HUDEP-2 (cell line): ENCODE results near the gene NCKAP5.

Source experiments
- DNase-seq, 76 experiments: peaks; one replicate each; lab custom pipeline; 2025; ENCODE audit not compliant: unreplicated experiment in 76 of 76; lab: John Stamatoyannopoulos, UW

NCKAP5 gene

DNA sequence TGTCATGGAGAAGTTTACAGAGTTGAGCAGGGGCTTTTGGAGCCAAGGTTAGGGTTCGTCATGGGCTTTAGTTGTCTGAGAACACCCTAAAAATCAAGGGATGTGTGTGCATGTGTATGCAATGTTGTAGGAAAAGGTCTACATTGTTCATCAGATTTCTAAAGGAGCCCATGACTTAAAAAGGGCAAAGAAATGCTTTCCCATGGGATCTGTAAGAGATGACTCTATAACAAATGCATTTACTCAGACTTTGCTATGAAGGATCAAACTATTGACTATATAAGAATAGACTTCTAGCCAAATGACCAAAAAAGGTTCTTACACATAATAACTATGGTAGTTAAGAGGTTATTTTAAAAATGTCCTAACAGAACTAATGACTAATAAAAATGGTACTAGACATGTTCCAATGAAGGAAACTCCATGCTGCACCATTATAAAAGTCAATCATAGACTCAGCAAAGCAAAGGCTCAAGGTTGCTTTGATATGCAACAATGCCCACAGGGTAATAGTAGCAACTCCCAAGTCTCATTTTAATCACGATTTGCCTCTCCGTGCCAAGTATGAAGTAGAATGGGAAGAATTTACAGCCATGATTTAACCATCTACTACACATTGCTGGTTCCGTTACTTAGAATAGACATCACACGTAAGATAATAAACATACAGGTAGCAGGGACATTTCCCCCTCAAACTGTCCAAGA is 158.5 kb downstream of the NCKAP5 start:
- no peak for DNase-seq

DNA sequence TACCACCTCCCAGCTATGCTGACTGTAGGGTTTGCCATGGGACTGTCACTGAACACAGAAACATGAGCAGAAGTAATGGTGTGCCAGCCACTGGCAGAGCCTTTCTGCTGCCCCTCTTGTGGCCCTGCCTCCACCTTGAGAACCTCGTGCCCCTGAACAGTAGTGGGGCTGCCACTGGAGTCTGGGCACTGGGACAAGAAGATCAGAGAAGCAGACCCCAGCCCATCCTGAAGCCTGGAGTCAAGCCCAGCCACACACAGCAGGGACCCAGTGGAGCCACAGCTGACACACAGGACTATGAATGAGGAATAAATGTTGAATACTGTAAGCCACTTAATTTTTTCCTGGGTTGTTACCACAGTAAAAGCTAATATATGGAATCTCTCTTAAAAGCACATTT is 159.6 kb downstream of the NCKAP5 start:
- no peak for DNase-seq

DNA sequence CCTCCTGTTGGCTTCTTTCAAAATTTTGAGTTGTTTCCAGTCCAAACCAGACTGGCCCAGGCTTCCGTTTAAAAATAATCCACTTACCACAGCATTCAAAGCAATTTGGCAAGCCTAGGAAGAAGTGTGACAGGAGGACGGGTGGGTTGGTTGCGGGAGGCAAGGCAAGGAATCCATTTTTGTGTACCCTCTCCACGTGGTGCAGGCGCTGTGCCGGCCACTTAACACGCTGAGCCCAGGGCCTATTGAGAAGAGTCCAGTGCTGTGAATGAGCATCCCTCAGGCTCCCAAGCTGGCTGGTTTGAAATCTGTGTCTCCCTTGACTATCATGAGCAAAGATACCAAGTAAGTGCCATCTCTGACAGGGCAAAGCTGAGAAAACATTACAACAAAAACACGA is 160.9 kb downstream of the NCKAP5 start:
- no peak for DNase-seq

- no peak for DNase-seq
These were observed 163.0 kb downstream of the NCKAP5 start for GRCh38 chr2:133405252-133405651.

DNA sequence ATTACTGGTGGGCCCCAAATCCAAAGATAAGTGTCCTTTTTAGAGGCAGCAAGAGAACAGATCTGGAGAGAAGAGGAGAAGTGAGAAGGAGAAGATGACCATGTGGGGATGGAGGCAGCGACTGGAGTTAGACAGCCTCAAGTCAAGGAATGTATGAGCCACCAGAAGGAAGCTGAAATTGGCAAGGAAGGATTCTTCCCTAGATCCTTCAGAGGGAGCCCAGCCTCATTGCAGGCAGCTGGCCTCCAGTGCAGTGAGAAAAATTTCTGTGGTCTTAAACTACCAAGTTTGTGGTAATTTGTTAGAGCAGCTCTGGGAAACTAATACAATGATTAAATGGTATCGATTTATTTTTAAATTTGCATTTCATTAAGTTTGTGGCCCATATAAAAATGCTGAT is 167.9 kb downstream of the NCKAP5 start:
- no peak for DNase-seq

DNA sequence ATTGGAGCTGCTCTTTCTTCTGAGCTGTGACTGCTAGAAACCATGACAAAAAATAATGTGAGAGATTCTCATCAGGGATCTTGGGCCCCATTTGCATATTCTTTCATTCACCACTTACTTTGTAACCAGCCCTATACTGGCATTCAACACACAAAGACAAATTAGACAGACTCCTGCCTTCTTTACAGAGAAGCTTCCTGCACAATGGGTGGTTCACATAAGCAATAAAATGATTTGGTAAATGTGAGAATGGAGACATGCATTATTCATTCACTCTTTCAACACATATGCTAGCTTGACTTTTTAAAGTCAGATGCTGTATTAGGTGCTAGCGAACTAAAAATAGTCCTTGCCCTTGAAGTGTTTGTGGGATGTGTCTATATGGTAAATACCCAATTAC is 174.4 kb downstream of the NCKAP5 start:
- DNase-seq, result no peak

GRCh38 chr2:133390156-133390555 is 178.1 kb downstream of the NCKAP5 start:
- no peak for DNase-seq

DNA sequence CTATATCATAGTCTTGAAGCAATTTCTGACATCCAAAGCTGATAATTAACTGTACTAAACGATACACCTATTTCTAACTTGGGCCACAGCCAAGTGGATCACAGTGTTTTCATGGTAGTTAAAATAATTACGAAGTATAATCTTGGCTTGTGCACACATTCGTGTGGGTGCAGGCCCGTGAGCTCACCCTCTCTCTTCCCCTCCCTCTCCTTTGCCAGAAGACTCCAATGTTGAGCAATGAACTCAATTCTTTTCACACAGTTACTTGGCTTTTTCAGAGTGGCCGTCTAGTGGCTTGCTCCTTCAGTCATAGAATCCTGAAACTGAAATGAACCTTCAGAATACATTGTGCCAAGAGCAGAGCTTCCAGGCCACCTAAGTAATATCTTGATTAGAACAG is 178.7 kb downstream of the NCKAP5 start:
- no peak for DNase-seq

DNA sequence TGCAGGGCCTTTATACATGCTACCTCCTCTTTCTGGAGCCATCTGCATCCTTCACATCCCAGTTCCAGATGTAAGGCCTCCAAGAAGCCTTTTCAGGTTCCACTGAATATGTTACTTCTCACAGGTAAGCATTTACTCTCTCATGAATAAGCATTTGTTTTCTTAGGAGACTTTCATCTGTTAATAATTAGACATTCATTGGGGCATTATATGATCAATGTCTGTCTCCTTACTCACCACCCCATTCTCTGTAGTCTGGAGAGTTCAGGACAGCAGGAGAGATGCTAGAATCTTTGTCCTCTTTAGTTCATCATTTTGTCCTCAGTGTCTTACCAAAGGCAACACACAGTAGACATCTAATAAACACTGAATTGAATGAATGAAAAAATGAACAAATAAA is 185.7 kb downstream of the NCKAP5 start:
- no peak for DNase-seq

- no peak for DNase-seq
These were observed 187.3 kb downstream of the NCKAP5 start for GRCh38 chr2:133380991-133381390.

DNA sequence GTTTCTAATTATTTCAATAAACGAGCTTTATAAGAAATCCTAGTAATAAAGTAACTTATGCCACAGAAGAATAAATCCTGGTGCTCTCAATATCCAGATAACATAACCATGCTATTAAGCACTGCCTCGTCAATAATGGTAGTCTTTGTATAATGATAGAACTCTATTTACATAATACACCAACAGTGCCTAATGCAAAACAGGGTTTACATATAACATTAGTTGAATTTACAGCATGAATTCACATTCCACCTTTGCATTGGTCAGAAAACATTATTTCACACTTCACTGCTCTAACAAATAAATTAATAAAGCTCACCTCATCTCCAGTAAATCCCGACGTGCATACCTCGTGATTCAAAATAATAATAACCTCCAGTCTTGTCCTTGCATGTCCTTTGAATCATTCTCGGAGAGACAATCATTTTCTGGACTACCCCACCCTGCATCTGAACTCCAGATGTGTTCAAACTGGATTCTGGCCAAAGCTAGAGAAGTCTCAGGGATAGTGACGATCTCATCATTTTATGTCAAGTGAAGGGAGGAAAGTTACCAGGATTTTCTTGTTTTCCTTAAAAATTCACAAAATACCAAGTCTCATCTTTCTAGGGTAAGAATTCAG is 189.2 kb downstream of the NCKAP5 start:
- DNase-seq, result no peak

DNA sequence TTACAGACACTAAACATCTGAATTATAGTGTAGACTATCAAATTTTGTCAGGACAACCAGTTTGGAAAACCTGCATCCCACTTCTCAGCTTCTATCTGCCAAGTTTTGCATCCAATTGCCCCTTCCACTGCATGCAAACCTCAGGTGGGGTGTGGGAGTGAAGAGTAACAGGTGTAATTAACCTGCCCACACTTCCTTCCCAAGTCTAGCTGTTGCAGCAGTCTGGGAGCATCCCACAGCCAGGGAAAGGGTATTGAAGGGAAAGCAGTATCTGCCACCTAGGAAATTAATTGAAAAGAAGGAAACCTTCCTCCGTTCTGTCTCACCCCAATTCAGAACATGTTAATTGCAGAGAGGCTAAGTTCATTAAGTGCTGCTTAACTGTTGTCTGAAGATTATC is 189.9 kb downstream of the NCKAP5 start:
- no peak for DNase-seq

- no peak for DNase-seq
These were observed 190.7 kb downstream of the NCKAP5 start for GRCh38 chr2:133377599-133377998.

- DNase-seq, result no peak
These were observed 191.2 kb downstream of the NCKAP5 start for GRCh38 chr2:133377021-133377481.

GRCh38 chr2:133374781-133375180 is 193.5 kb downstream of the NCKAP5 start:
- DNase-seq, result no peak

DNA sequence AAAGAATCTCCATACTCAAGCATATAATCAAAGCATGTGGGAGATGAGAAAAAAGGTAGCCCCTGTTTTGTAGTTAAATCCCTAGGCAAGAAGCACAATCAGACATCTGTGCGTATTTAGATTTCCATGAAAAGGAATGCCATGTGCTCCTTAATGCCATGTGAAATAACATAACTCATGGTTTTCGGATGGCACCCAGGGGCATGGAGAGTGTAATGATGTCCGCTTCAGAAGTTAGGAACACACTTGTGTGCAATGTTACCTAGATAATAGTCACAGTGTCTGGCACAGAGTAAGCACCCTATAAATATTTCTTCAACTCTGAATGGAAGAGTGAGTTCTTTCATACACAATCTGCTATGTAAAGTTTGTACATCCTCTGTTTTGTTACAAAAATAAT is 197.0 kb downstream of the NCKAP5 start:
- DNase-seq, result no peak

- no peak for DNase-seq
These were observed 198.2 kb downstream of the NCKAP5 start for GRCh38 chr2:133369901-133370658.

- DNase-seq, result no peak
These were observed 203.1 kb downstream of the NCKAP5 start for GRCh38 chr2:133365117-133365516.

- DNase-seq, result no peak
These were observed 203.6 kb downstream of the NCKAP5 start for GRCh38 chr2:133364636-133365035.

DNA sequence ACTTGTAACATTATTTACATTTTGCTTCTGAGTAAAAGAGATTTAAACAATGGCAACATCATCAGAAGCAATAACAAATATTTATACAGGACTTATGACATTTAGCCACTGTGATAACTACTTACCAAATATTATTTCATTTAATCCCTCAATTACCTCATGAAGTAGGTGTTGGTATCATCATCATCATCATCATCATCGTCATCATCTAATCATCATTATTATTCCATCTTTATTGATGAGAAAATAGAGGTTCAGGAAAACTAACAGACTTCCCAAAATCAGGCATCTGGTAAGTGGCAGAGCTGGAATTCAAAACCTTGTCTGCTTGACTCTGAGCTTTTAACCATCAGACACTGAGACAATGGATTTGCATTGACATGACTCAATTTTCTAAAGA is 204.4 kb downstream of the NCKAP5 start:
- no peak for DNase-seq

GRCh38 chr2:133362061-133362476 is 206.2 kb downstream of the NCKAP5 start:
- no peak for DNase-seq

- peak in 1 of 76 experiments; percentile 0 for DNase-seq
These were observed 207.4 kb downstream of the NCKAP5 start for GRCh38 chr2:133360882-133361281.
